Measurements from ENCODE around the gene MRPL52.
"Not testable (repeated sequence)": the region's sequence is repeated elsewhere in the genome, so short reads cannot be mapped to it uniquely, and the experiment has no call there.

MRPL52 gene

GRCh38 chr14:22837750-22838538 is 8.3 kb downstream of the MRPL52 start:
- in situ Hi-C loops (cut with HindIII; ENCODE audit: low sequenced_read_pairs), result no loop called here

- in situ Hi-C loops (cut with HindIII; ENCODE audit: low sequenced_read_pairs), result no loop called here
Observed at GRCh38 chr14:22838631-22839041, 8.9 kb downstream of the MRPL52 start.

GRCh38 chr14:22839159-22839779 is 9.6 kb downstream of the MRPL52 start:
- in situ Hi-C loops (cut with HindIII; ENCODE audit: low sequenced_read_pairs), result no loop called here

GRCh38 chr14:22841311-22841710 is 11.6 kb downstream of the MRPL52 start:
- in situ Hi-C loops (cut with HindIII; ENCODE audit: low sequenced_read_pairs), result no loop called here

GRCh38 chr14:22841769-22842168 is 12.1 kb downstream of the MRPL52 start:
- in situ Hi-C loops (cut with HindIII; ENCODE audit: low sequenced_read_pairs), result no loop called here

- in situ Hi-C loops (cut with HindIII; ENCODE audit: low sequenced_read_pairs), result no loop called here
Observed at GRCh38 chr14:22842211-22843122, 12.8 kb downstream of the MRPL52 start.

- in situ Hi-C loops (cut with HindIII; ENCODE audit: low sequenced_read_pairs), result no loop called here
Observed at GRCh38 chr14:22843123-22843925, 13.6 kb downstream of the MRPL52 start.

GRCh38 chr14:22844221-22845102 is 14.8 kb downstream of the MRPL52 start:
- in situ Hi-C loops (cut with HindIII; ENCODE audit: low sequenced_read_pairs), result no loop called here

GRCh38 chr14:22845103-22845394 is 15.4 kb downstream of the MRPL52 start:
- in situ Hi-C loops (cut with HindIII; ENCODE audit: low sequenced_read_pairs), result no loop called here

GRCh38 chr14:22845821-22846625 is 16.3 kb downstream of the MRPL52 start:
- in situ Hi-C loops (cut with HindIII; ENCODE audit: low sequenced_read_pairs), result no loop called here

GRCh38 chr14:22846811-22847307 is 17.2 kb downstream of the MRPL52 start:
- in situ Hi-C loops (cut with HindIII; ENCODE audit: low sequenced_read_pairs), result no loop called here

GRCh38 chr14:22847661-22848341 is 18.1 kb downstream of the MRPL52 start:
- in situ Hi-C loops (cut with HindIII; ENCODE audit: low sequenced_read_pairs), result no loop called here

GRCh38 chr14:22848351-22849164 is 18.9 kb downstream of the MRPL52 start:
- in situ Hi-C loops (cut with HindIII; ENCODE audit: low sequenced_read_pairs), result no loop called here

- in situ Hi-C loops (cut with HindIII; ENCODE audit: low sequenced_read_pairs), result no loop called here
Observed at GRCh38 chr14:22849212-22849819, 19.6 kb downstream of the MRPL52 start.

GRCh38 chr14:22850944-22851764 is 21.5 kb downstream of the MRPL52 start:
- in situ Hi-C loops (cut with HindIII; ENCODE audit: low sequenced_read_pairs), result no loop called here

GRCh38 chr14:22852178-22852577 is 22.5 kb downstream of the MRPL52 start:
- in situ Hi-C loops (cut with HindIII; ENCODE audit: low sequenced_read_pairs), result not testable (repeated sequence)
